Frontal cortex (tissue), 4 donors: Measurements from ENCODE around the gene PLEKHM2. TPM values are rescaled to one million over a fixed set of nuclear protein-coding genes. Genes with fewer than 3 reads are reported as not detected.
A peak's percentile ranks its signal among the peaks of the same experiment; 100 is the strongest.

ENCODE experiments used
- DNase-seq, 2 donors: peaks; one replicate each; pipeline ENCODE4 v3.0.0; 2012; ENCODE audit warnings: low spot score in 2 of 2
- FAIRE-seq: peaks from 2 replicates; lab custom pipeline; 2012; peaks lifted over from hg19 to GRCh38; lab: Jason Lieb, UNC
- total RNA-seq: library from RNA; depleted of rRNA; stranded (reverse); fragments of >200 nt; gene quantifications from one replicate; pipeline ENCODE4 v1.2.3, GENCODE V29; 2014
- donor health status: control.
- donor health status: control.
- donor health status: control.

Gene PLEKHM2
- total RNA-seq, 1 donor from 2014 or later = 32.6 TPM

- no peak for DNase-seq
- no peak for FAIRE-seq
These were observed 52.1 kb downstream of the PLEKHM2 start, which contains the start of gene SLC25A34 for GRCh38 chr1:15736038-15736891. Gene SLC25A34, plus strand, starts transcription at chr1:15736258. Its CDS starts 228 bp downstream, at chr1:15736486.

DNA sequence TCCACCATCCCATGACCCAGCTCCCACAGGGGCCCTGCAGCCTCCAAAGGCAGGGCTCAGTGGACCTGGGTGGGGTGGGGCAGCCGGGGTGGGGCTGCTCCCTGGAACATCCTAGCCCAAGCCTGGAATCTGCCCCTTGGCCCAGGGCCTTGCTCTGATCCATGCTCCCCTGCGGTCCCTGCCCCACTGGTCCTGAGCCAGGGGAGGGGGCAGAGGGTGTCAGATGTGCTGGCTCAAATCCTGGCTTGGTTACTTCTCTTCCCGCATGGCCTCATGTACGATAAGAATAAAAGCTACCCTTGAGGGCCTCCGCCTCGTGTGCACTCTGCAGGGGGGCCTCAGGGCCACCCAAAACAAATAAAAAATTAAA lies 52.8 kb downstream of the PLEKHM2 start:
- no peak for FAIRE-seq

DNA sequence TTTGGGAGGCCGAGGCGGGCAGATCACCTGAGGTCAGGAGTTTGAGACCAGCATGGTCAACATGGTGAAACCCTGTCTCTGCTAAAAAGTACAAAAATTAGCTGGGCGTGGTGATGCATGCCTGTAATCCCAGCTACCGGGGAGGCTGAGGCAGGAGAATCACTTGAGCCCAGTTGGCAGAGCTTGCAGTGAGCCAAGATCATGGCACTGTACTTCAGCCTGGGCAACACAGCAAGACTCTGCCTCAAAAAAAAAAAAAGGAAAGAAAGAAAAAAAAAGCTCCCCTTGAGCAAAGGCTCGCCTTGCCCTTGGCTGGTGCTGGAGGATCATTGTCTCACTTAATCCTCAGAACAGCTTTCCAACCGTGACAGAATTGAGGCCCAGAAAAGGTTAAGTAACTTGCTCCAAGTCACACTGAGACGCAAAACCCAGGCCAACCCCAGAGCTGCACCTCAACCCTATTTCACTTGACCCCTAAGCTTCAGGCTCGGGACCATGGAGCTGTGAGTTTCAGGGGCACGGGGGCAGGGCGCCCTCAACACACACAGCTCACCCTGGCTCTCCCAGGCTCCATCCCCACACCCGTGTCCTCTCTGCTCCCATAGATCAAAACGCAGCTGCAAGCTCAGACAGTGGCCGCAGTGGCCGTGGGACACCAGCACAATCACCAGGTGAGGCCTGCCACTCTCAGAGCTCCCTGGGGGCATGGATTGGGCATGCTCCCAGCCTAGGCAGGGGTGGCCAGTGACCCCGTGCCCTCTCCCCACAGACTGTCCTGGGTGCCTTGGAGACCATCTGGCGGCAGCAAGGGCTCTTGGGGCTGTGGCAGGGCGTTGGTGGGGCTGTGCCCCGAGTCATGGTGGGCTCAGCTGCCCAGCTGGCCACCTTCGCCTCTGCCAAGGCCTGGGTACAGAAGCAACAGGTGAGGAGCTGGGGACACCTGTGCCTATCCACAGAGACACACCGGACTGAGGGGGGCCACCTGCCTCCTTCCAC lies 53.5 kb downstream of the PLEKHM2 start:
- FAIRE-seq = no peak

More for the DNA sequence above, 52.8 kb downstream of the PLEKHM2 start:
- DNase-seq = no peak

GRCh38 chr1:15738416-15739113 lies 54.4 kb downstream of the PLEKHM2 start:
- DNase-seq (no peak), FAIRE-seq (no peak)

More for the DNA sequence above, 53.5 kb downstream of the PLEKHM2 start:
- no peak for DNase-seq

- DNase-seq (no peak), FAIRE-seq (no peak)
These were observed 55.1 kb downstream of the PLEKHM2 start for GRCh38 chr1:15739259-15739658.

DNA sequence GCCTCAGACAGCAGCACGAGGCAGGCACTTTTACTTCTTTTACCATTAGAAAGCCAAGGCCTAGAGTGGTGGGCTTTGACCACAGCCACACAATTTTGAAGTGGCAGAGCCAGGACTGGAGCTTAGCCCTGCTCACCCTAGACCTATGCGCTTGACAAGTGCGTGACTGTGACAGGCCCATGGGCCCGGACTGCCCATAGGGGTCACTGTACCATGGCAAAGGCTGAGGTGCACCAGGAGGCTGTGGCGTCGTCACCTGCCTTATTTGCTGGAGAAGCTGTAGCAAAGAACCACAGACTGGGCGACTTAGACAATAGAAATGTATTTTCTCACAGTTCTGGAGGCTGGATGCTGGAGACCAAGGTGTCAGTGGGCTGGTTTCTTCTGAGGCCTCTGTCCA lies 55.6 kb downstream of the PLEKHM2 start:
- no peak for FAIRE-seq

GRCh38 chr1:15740924-15741850 lies 57.1 kb downstream of the PLEKHM2 start:
- DNase-seq = peak; percentile 60 to 79
- FAIRE-seq = no peak

More for the DNA sequence above, 55.6 kb downstream of the PLEKHM2 start:
- DNase-seq = no peak

- FAIRE-seq = no peak
- DNase-seq = no peak
These were observed 58.2 kb downstream of the PLEKHM2 start, which contains the start of gene TMEM82 for GRCh38 chr1:15742339-15742801. Gene TMEM82, plus strand, starts transcription at chr1:15742499. Its CDS starts 61 bp downstream, at chr1:15742560.

DNA sequence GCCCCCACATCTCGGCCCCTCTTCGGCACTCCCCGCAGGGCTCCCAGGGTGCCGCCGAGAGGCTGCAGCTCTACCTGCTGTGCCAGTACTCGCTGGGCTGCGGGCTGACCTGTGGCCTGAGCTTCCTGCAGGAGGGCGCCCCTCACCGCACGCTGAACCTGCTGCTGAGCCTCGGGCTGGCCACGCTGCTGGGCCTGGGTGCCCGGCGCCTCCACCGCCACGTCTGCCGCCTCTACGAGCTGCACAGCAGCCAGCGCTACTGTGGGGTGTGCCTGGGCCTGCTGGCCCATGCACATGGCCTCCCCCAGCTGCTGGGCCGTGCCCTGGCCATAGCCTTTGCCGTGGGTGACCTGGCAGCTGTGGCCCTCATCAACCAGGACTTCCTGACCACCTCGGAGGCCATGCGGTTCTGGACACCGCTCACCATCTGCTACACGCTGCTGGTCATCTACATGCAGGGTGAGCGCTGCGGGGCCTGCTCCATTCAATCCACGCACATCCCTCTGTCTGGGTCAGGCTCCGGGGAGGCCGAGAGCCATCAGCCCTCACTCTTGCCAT lies 60.1 kb downstream of the PLEKHM2 start:
- no peak for FAIRE-seq

DNA sequence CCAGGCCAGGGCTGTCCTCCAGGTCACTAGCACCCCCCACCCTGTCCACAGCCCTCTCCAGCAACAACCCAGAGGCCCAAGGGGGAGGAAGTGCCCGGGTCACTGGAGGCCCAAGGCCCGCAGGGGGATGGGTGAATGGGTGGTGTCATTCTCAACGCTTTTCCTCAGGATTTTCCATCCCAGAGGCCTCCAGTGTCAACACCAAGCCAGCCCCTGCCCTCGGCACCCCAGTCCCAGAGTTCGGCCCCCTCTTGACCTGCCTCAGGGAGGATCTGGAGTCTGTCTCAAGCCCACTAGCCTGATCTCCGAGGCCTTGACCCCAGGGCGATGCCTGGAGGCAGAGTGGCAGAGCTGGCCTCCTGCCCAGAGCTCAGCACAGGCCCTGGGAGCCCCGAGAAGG lies 63.3 kb downstream of the PLEKHM2 start:
- FAIRE-seq (no peak), DNase-seq (no peak)

More for the DNA sequence above, 60.1 kb downstream of the PLEKHM2 start:
- no peak for DNase-seq

- FAIRE-seq = no peak
- DNase-seq = no peak
These were observed 64.1 kb downstream of the PLEKHM2 start for GRCh38 chr1:15748264-15748663.

GRCh38 chr1:15748690-15749398 lies 64.7 kb downstream of the PLEKHM2 start:
- FAIRE-seq (no peak), DNase-seq (no peak)

DNA sequence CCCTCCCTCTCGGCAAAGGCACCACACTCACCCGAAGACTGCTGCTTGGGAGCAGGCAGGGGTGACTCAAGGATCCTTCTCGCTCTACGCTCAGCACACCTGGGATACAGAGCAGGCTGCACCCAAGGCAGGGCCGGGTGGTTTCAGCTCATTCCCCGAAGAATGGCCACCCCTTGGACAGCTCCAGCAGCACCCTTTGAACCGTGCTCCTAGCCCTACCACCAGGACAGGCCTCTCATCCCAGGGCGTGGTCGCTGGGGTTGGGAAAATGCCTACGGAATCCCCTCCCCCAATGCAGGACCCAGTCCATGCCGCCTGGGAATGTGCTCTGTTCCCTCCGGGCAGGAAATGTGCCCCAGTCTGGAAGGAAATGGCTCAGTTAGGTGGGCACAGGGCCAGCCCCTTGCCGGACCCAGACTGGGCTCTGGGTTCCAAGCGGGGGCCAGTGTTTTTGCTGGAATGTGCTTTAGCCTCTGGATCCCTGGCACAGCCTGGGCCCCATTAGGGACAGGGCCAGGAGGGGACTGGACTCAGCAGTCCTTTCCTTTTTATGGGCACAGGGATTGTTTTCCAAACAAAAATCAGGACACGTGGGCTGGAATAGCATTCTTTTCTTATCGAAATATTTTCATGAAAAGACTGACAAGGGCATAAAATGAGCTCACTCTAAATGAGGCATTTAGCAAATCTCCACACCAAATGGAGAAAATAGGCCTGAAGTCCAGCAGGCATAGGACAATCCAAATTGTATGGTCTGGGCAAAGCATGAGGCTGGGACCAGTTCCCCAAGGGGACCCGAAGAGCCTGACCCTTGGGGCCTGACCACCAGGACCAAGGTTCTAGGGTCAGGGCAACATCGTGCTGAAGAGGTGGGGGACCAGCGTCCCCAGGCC lies 65.5 kb downstream of the PLEKHM2 start:
- FAIRE-seq = no peak

DNA sequence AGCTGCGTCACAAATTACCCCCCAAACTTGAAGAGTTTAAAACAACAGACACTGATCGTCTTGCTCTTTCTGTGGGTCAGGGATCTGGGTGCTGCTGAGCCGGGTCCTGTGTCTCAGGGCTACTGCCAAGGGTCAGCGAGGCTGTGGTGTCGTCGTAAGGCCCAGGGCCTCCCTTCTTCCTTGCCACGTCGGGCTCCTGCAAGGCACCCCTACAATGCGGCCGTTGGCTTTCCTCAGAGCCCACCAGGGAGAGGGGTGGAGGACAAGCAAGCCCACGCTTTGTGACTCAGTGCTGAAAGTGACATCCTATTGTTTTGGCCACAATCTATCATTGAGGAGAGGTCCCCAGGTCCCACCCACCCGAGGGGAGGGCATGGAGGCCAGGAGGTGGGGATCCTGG lies 66.8 kb downstream of the PLEKHM2 start:
- DNase-seq (no peak), FAIRE-seq (no peak)

More for the DNA sequence above, 65.5 kb downstream of the PLEKHM2 start:
- DNase-seq = no peak

GRCh38 chr1:15751717-15752116 lies 67.6 kb downstream of the PLEKHM2 start:
- DNase-seq (no peak), FAIRE-seq (no peak)

DNA sequence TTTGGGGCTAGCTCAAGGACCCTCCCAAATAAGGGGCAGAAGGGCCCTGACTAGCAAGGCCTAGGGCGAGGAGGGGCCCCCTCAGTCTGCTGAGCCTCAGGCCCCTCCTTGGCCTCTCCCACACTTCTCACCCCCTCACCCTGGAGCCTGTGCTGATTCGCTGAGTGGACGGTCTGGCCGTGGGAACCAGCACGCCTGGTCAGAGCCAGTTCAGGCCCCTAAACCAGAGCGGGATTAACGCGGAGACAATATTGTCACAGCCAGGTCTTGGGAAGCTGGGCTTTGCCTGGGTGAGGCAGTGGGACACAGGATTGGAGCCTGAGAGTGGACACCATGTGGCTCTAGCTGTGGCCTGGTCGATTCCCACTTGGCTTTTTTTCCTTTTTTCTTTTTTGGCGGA lies 69.7 kb downstream of the PLEKHM2 start:
- FAIRE-seq = no peak
- no peak for DNase-seq
